K562 (cell line): ENCODE results near the gene CYP2W1. TPM values are rescaled to one million over a fixed set of nuclear protein-coding genes. Genes with fewer than 3 reads are reported as not detected.

Experiments
- ATAC-seq: fragments of 200-7000 bp; cut with Tn5 transposase; 3 replicates; pipeline ENCODE4 v1.9.1; 2020; ENCODE audit warnings: moderate library complexity
- BruUV-seq: library from RNA; stranded (reverse); fragments of 400-500 nt; replicated peaks from 2 replicates; lab custom pipeline; 2021; lab: Mats Ljungman, UMichigan
- CTCF ChIA-PET: fragments of 300-600 bp; formaldehyde crosslinking; extraction: SDS; loops from one replicate; lab custom pipeline; 2021; ENCODE audit warnings: low intra/inter-chr PET ratio; lab: Yijun Ruan, JAX
- POLR2A ChIA-PET: fragments of 300-600, 350-650 bp; sonication (Branson Sonifier 250); formaldehyde crosslinking; extraction: SDS; loops from one replicate; lab custom pipeline; 2021; ENCODE audit warnings: antibody characterized with exemption, inconsistent platforms; lab: Yijun Ruan, JAX
- DNase-seq, 4 experiments: peaks; one replicate each; pipeline versions ENCODE4 v3.0.0 to v3.0.0-alpha.2; 2011 to 2018; ENCODE audit warnings: low spot score in 3 of 4, mixed read lengths in 3 of 4; ENCODE audit errors: extremely low read depth in 1 of 4
- FAIRE-seq: peaks from 2 replicates; lab custom pipeline; 2011; peaks lifted over from hg19 to GRCh38; lab: Jason Lieb, UNC
- H2AFZ ChIP-seq: 2 replicates; pipeline ENCODE4 v1.6.0; 2011; ENCODE audit warnings: low read depth, low read length, control low read depth, inconsistent platforms
- H3K27ac ChIP-seq: fragments of 200-600 bp; 3 replicates; pipeline ENCODE4 v1.8.0; 2011; ENCODE audit warnings: low read depth, mild to moderate bottlenecking, control low read depth, inconsistent platforms, low read length, moderate library complexity, mixed read lengths; ENCODE audit errors: extremely low read depth
- H3K27me3 ChIP-seq, 2 experiments: fragments of 300-600 bp in 1 of 2; 2 replicates in 1 of 2; 3 replicates in 1 of 2; pipeline versions ENCODE4 v1.6.0 to v1.8.0; 2011; ENCODE audit warnings: inconsistent platforms in 2 of 2, low read length in 2 of 2, mild to moderate bottlenecking in 1 of 2, mixed read lengths in 1 of 2, moderate library complexity in 1 of 2; ENCODE audit not compliant: control insufficient read depth in 2 of 2, insufficient read depth in 2 of 2
- H3K36me3 ChIP-seq: fragments of 300-600 bp; 3 replicates; pipeline ENCODE4 v1.8.0; 2011; ENCODE audit warnings: mild to moderate bottlenecking, low read length, inconsistent platforms; ENCODE audit not compliant: control insufficient read depth, insufficient read depth
- H3K4me1 ChIP-seq, 2 experiments: fragments of 200-600 bp in 1 of 2; replicated peaks in 1 of 2; 2 replicates in 1 of 2; 3 replicates in 1 of 2; pipeline versions ENCODE4 v1.5.1 to v1.8.0; 2011; ENCODE audit warnings: inconsistent platforms in 2 of 2, low read length in 2 of 2, mild to moderate bottlenecking in 1 of 2, mixed read lengths in 1 of 2, moderate library complexity in 1 of 2; ENCODE audit not compliant: control insufficient read depth in 2 of 2, insufficient read depth in 2 of 2
- H3K4me2 ChIP-seq: 2 replicates; pipeline ENCODE4 v1.6.1; 2011; ENCODE audit warnings: low read length, control low read depth, inconsistent platforms, mixed read lengths; ENCODE audit not compliant: insufficient read depth
- H3K4me3 ChIP-seq: fragments of 200-600 bp; sonication (generic), shearing (Covaris generic); 2 replicates; pipeline ENCODE4 v1.5.1; 2016; ENCODE audit warnings: control low read depth, inconsistent platforms
- H3K79me2 ChIP-seq: fragments of 200-600 bp; 3 replicates; pipeline ENCODE4 v1.8.0; 2011; ENCODE audit warnings: low read length, inconsistent platforms; ENCODE audit not compliant: control insufficient read depth, insufficient read depth
- H3K9ac ChIP-seq, 2 experiments: 2 replicates each; pipeline versions ENCODE4 v1.6.0 to v1.6.1; 2011; ENCODE audit warnings: low read depth in 2 of 2, low read length in 2 of 2, control low read depth in 1 of 2, inconsistent platforms in 1 of 2, mild to moderate bottlenecking in 1 of 2, mixed read lengths in 1 of 2; ENCODE audit not compliant: insufficient read depth in 1 of 2
- H3K9me1 ChIP-seq: one replicate; pipeline ENCODE4 v1.6.0; 2011; ENCODE audit warnings: inconsistent platforms, mild to moderate bottlenecking, low read length, moderate library complexity; ENCODE audit not compliant: control insufficient read depth, insufficient read depth
- H3K9me3 ChIP-seq: replicated peaks from 2 replicates; pipeline ENCODE4 v1.5.1; 2011; ENCODE audit warnings: low read depth, low read length, inconsistent platforms; ENCODE audit not compliant: control insufficient read depth, insufficient read depth
- H4K20me1 ChIP-seq: replicated peaks from 2 replicates; pipeline ENCODE4 v1.6.1; 2011; ENCODE audit warnings: low read length, inconsistent platforms, mixed read lengths; ENCODE audit not compliant: control insufficient read depth, insufficient read depth
- KDM1A ChIP-seq, 2 experiments: fragments of 450-650 bp; IDR thresholded peaks; 2 replicates each; pipeline ENCODE4 v1.6.1; 2016; ENCODE audit warnings: mild to moderate bottlenecking in 2 of 2
- POLR2G ChIP-seq: fragments of 200-400 bp; formaldehyde crosslinking; IDR thresholded peaks from 2 replicates; pipeline ENCODE4 v1.6.1; 2017; ENCODE audit warnings: low read depth, mild to moderate bottlenecking, antibody characterized with exemption, low read length, moderate library complexity
- RBM22 ChIP-seq: fragments of 200-400 bp; formaldehyde crosslinking; IDR thresholded peaks from 2 replicates; pipeline ENCODE4 v1.6.1; 2018; ENCODE audit warnings: low read length, low read depth; ENCODE audit not compliant: poor library complexity, severe bottlenecking
- WGBS: fragments of 100-300 bp; shearing (Covaris generic); methylation state at CpG from one replicate; pipeline ENCODE4 v1.1.6; 2016; ENCODE audit warnings: low coverage, mixed read lengths; ENCODE audit not compliant: insufficient coverage; ENCODE audit errors: missing lambda C conversion rate; 5-methylcytosine and 5-hydroxymethylcytosine counted together
- in situ Hi-C: fragments of 300-500 bp; cut with MboI; formaldehyde crosslinking; loops from 4 replicates; pipeline ENCODE4 v1.15.0; 2018; ENCODE audit warnings: inconsistent platforms, mixed read lengths
- intact Hi-C: fragments of 100-400 bp; cut with micrococcal nuclease; formaldehyde crosslinking; loops from 2 replicates; pipeline ENCODE4 v1.14.2; 2022
- polyA plus RNA-seq, 8 experiments: library from polyadenylated mRNA; depleted of rRNA in 4 of 8; stranded (reverse) in 5 of 8; unstranded in 3 of 8; fragments of >200 nt; fragmentation: Nextera tagmentation in 2 of 8; fragmentation: Illumina TruSeq in 1 of 8; extraction: Ambion mirVana in 2 of 8; extraction: Trizol in 1 of 8; gene quantifications; 2 replicates each; pipeline versions ENCODE4 v1.2.1 to v1.2.3, GENCODE V29; 2011 to 2014; ENCODE audit warnings: inconsistent platforms in 1 of 8, missing spikeins in 1 of 8
- total RNA-seq, 7 experiments: library from RNA; depleted of rRNA in 6 of 7; stranded (reverse); fragments of >200 nt in 6 of 7; fragmentation: Illumina TruSeq in 2 of 7; extraction: Trizol in 2 of 7; gene quantifications; 2 replicates each; pipeline versions ENCODE4 v1.2.1 to v1.2.3, GENCODE V29; 2011 to 2021; ENCODE audit warnings: low replicate concordance in 1 of 7
- TF ChIP-seq, protein P1 (sequence below), 3 experiments: fragments of 200-800 bp in 1 of 3; fragments of 250-450 bp in 1 of 3; fragments of 450-650 bp in 1 of 3; sonication (Bioruptor Pico) in 1 of 3; sonication (Bioruptor generic) in 1 of 3; formaldehyde crosslinking in 1 of 3; IDR thresholded peaks; 2 replicates each; pipeline versions ENCODE4 v1.6.1 to v1.8.0; 2016 to 2022; ENCODE audit warnings: mild to moderate bottlenecking in 2 of 3, missing genetic modification characterization in 2 of 3, missing compliant biosample characterization in 1 of 3, moderate library complexity in 1 of 3
- TF ChIP-seq, protein P2 (sequence below): fragments of 250-450 bp; sonication (Bioruptor Pico); IDR thresholded peaks from 2 replicates; pipeline ENCODE4 v1.8.0; 2021; ENCODE audit warnings: moderate library complexity, mild to moderate bottlenecking, inconsistent platforms

The CYP2W1 gene
- total and polyA plus RNA-seq, 9 of the 15 experiments (the other 6 are each of a cell fraction or from before 2014, with no cell fraction given), result not detected

DNA sequence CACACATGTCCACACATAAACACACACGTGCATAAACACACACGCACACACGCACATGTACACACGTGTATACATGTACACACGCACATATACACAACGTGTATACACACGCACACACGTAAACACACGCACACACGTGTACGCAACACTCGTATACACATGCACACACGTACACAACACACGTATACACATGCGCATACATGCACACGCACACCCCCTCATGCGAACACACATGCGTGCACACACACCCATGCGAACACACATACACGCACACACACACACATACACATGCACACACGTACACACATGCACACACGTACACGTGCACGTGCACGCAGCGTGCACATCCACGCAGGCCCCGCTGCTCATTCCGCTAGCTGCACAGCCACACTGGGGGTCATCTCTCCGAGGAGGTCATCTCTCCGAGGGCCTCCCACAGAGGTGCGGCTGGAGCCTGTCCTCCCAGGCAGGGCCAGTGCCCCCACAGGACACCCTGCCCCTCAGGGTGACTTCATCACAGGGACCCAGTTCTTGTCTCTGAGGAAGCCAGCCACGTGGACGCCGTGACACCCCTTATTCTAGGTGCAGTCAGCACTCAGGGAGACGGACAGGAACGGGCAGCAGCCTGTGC, 25.9 kb downstream of the CYP2W1 start:
- Histone ChIP-seq H3K9me1 (no peaks in the 10 kb centered on the region), H3K79me2 (peaks cover 11% of the 10 kb centered on the region), H4K20me1 (peaks cover 2% of the 10 kb centered on the region), H3K36me3 (peaks cover 19% of the 10 kb centered on the region; the same call in 2 of the 3 replicates), H3K4me1 (peaks cover 0 to 65% of the 10 kb centered on the region in 2 experiments; a peak in 2 of 5 replicates), H3K9me3 (no peaks in the 10 kb centered on the region), H3K27me3 (no peaks in the 10 kb centered on the region), H3K27ac (no peak overlapping the region), H3K9ac (no peak overlapping the region), H2AFZ (no peak overlapping the region), H3K4me2 (no peak overlapping the region), H3K4me3 (no peak overlapping the region)
- intact Hi-C loops, result no loop called here
- BruUV-seq, result no TSS peak
- no peak for DNase-seq
- 98% methylated on average over 27 of the region's 37 CpGs for WGBS
- no peak for FAIRE-seq
- ATAC-seq, result no peak
- TF ChIP-seq, protein P1, sequence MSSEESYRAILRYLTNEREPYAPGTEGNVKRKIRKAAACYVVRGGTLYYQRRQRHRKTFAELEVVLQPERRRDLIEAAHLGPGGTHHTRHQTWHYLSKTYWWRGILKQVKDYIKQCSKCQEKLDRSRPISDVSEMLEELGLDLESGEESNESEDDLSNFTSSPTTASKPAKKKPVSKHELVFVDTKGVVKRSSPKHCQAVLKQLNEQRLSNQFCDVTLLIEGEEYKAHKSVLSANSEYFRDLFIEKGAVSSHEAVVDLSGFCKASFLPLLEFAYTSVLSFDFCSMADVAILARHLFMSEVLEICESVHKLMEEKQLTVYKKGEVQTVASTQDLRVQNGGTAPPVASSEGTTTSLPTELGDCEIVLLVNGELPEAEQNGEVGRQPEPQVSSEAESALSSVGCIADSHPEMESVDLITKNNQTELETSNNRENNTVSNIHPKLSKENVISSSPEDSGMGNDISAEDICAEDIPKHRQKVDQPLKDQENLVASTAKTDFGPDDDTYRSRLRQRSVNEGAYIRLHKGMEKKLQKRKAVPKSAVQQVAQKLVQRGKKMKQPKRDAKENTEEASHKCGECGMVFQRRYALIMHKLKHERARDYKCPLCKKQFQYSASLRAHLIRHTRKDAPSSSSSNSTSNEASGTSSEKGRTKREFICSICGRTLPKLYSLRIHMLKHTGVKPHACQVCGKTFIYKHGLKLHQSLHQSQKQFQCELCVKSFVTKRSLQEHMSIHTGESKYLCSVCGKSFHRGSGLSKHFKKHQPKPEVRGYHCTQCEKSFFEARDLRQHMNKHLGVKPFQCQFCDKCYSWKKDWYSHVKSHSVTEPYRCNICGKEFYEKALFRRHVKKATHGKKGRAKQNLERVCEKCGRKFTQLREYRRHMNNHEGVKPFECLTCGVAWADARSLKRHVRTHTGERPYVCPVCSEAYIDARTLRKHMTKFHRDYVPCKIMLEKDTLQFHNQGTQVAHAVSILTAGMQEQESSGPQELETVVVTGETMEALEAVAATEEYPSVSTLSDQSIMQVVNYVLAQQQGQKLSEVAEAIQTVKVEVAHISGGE (CRISPR knock-in tag; IDR thresholded peaks at IDR 0.05), result 0 out of 6 replicates have a peak, but pooled peaks of 1 of the 3 experiments have one; percentile 34
- TF ChIP-seq RBM22, result peak; percentile 24
- peak in 1 of 2 experiments; percentile 85; a peak in 2 of 4 replicates for TF ChIP-seq KDM1A (IDR thresholded peaks at IDR 0.05)
- TF ChIP-seq, protein P2, sequence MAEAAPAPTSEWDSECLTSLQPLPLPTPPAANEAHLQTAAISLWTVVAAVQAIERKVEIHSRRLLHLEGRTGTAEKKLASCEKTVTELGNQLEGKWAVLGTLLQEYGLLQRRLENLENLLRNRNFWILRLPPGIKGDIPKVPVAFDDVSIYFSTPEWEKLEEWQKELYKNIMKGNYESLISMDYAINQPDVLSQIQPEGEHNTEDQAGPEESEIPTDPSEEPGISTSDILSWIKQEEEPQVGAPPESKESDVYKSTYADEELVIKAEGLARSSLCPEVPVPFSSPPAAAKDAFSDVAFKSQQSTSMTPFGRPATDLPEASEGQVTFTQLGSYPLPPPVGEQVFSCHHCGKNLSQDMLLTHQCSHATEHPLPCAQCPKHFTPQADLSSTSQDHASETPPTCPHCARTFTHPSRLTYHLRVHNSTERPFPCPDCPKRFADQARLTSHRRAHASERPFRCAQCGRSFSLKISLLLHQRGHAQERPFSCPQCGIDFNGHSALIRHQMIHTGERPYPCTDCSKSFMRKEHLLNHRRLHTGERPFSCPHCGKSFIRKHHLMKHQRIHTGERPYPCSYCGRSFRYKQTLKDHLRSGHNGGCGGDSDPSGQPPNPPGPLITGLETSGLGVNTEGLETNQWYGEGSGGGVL (CRISPR knock-in tag), result no peak
- peak; percentile 29; the same call in 1 of the 2 replicates for TF ChIP-seq POLR2G
- ChIA-PET POLR2A (no interaction called here), CTCF (no interaction called here)
- in situ Hi-C loops, result no loop called here
